HepG2 (cell line): ENCODE data around the gene LAP3. TPM values are rescaled to one million over a fixed set of nuclear protein-coding genes. Genes with fewer than 3 reads are reported as not detected.

ENCODE experiments used
- DMAP1 ChIP-seq: IDR thresholded peaks from 2 replicates; pipeline ENCODE4 v1.6.1; 2016
- ELF3 ChIP-seq: IDR thresholded peaks from 2 replicates; pipeline ENCODE4 v1.6.1; 2016; ENCODE audit warnings: missing genetic modification reagents, missing compliant biosample characterization
- EP300 ChIP-seq, 3 experiments: sonication (generic) in 1 of 3; formaldehyde crosslinking in 1 of 3; IDR thresholded peaks; 2 replicates each; pipeline versions ENCODE4 v1.5.1 to v1.6.1; 2011 to 2020; ENCODE audit warnings: low read depth in 2 of 3, low read length in 2 of 3, borderline replicate concordance in 1 of 3, improper control_type of control experiment in 1 of 3, mild to moderate bottlenecking in 1 of 3, missing genetic modification reagents in 1 of 3, moderate library complexity in 1 of 3
- FOXP1 ChIP-seq, 2 experiments: fragments of 450-650 bp in 1 of 2; IDR thresholded peaks; 2 replicates each; pipeline ENCODE4 v1.6.1; 2017 to 2018; ENCODE audit warnings: antibody characterized with exemption in 1 of 2
- LCORL ChIP-seq, 2 experiments: fragments of 450-650 bp in 1 of 2; sonication (generic) in 1 of 2; formaldehyde crosslinking in 1 of 2; IDR thresholded peaks; 2 replicates each; pipeline versions ENCODE4 v1.5.0 to v1.6.1; 2017 to 2020; ENCODE audit warnings: antibody characterized with exemption in 1 of 2, missing genetic modification reagents in 1 of 2
- MED1 ChIP-seq: sonication (generic); formaldehyde crosslinking; IDR thresholded peaks from 2 replicates; pipeline ENCODE4 v1.4.0; 2020; ENCODE audit warnings: missing genetic modification reagents
- MXI1 ChIP-seq: IDR thresholded peaks from 3 replicates; pipeline ENCODE4 v1.6.1; 2012; ENCODE audit warnings: low read depth, low read length, inconsistent platforms, borderline replicate concordance
- NFIC ChIP-seq: IDR thresholded peaks from 2 replicates; pipeline ENCODE4 v1.6.1; 2012; ENCODE audit warnings: mild to moderate bottlenecking, low read length, inconsistent platforms
- RFX3 ChIP-seq: IDR thresholded peaks from 2 replicates; pipeline ENCODE4 v1.6.1; 2016; ENCODE audit warnings: missing biosample characterization, missing genetic modification reagents
- SALL1 ChIP-seq: sonication (generic); formaldehyde crosslinking; IDR thresholded peaks from 2 replicates; pipeline ENCODE4 v1.8.0; 2022; ENCODE audit warnings: mild to moderate bottlenecking, missing genetic modification reagents
- SATB2 ChIP-seq: sonication (generic); formaldehyde crosslinking; IDR thresholded peaks from 2 replicates; pipeline ENCODE4 v1.5.0; 2020; ENCODE audit warnings: missing genetic modification reagents
- SOX5 ChIP-seq: IDR thresholded peaks from 2 replicates; pipeline ENCODE4 v1.6.1; 2016; ENCODE audit warnings: borderline replicate concordance
- TOE1 ChIP-seq: sonication (generic); formaldehyde crosslinking; IDR thresholded peaks from 2 replicates; pipeline ENCODE4 v1.4.0; 2020; ENCODE audit warnings: mild to moderate bottlenecking, missing genetic modification reagents
- ZFP90 ChIP-seq: sonication (generic); formaldehyde crosslinking; IDR thresholded peaks from 2 replicates; pipeline ENCODE4 v1.8.0; 2022; ENCODE audit warnings: missing genetic modification reagents, mild to moderate bottlenecking, inconsistent platforms, borderline replicate concordance
- ZNF101 ChIP-seq: sonication (generic); formaldehyde crosslinking; IDR thresholded peaks from 2 replicates; pipeline ENCODE4 v1.4.0; 2020; ENCODE audit warnings: mild to moderate bottlenecking, low read depth, missing genetic modification reagents, borderline replicate concordance
- ZNF331 ChIP-seq: sonication (generic); formaldehyde crosslinking; IDR thresholded peaks from 2 replicates; pipeline ENCODE4 v1.4.0; 2020; ENCODE audit warnings: missing genetic modification reagents
- polyA plus RNA-seq, 8 experiments: library from polyadenylated mRNA; depleted of rRNA in 3 of 8; stranded (reverse) in 7 of 8; unstranded in 1 of 8; fragments of >200 nt; fragmentation: Illumina TruSeq in 4 of 8; extraction: Trizol in 4 of 8; gene quantifications; 2 replicates each; pipeline versions ENCODE4 v1.2.1 to v1.2.3, GENCODE V29; 2011 to 2016; ENCODE audit warnings: low read depth in 4 of 8, missing spikeins in 1 of 8, mixed read lengths in 1 of 8; ENCODE audit not compliant: insufficient read depth in 1 of 8
- total RNA-seq, 5 experiments: library from RNA; depleted of rRNA; stranded (reverse); fragments of >200 nt; fragmentation: Illumina TruSeq; extraction: Trizol; gene quantifications; 2 replicates each; pipeline ENCODE4 v1.2.3, GENCODE V29; 2016; ENCODE audit warnings: low read depth in 1 of 5
- TF ChIP-seq, protein P1 (sequence below): IDR thresholded peaks from 2 replicates; pipeline ENCODE4 v1.4.0; 2020; ENCODE audit warnings: mild to moderate bottlenecking, missing genetic modification reagents
- TF ChIP-seq, protein P2 (sequence below): IDR thresholded peaks from 2 replicates; pipeline ENCODE4 v1.6.1; 2016; ENCODE audit warnings: missing compliant biosample characterization, missing genetic modification reagents, borderline replicate concordance
- TF ChIP-seq, protein P3 (sequence below): sonication (generic); formaldehyde crosslinking; IDR thresholded peaks from 2 replicates; pipeline ENCODE4 v1.4.0; 2020; ENCODE audit warnings: missing genetic modification reagents
- TF ChIP-seq, protein P4 (sequence below): sonication (generic); formaldehyde crosslinking; IDR thresholded peaks from 2 replicates; pipeline ENCODE4 v1.8.0; 2023; ENCODE audit warnings: mild to moderate bottlenecking, missing genetic modification reagents
- TF ChIP-seq, protein P5 (sequence below): sonication (generic); formaldehyde crosslinking; IDR thresholded peaks from 2 replicates; pipeline ENCODE4 v1.5.1; 2020; ENCODE audit warnings: mild to moderate bottlenecking, missing genetic modification reagents, borderline replicate concordance

Gene LAP3
- total and polyA plus RNA-seq, 2 of the 13 experiments (the other 11 are each of a cell fraction or from before 2014, with no cell fraction given): 106 to 125 TPM

DNA sequence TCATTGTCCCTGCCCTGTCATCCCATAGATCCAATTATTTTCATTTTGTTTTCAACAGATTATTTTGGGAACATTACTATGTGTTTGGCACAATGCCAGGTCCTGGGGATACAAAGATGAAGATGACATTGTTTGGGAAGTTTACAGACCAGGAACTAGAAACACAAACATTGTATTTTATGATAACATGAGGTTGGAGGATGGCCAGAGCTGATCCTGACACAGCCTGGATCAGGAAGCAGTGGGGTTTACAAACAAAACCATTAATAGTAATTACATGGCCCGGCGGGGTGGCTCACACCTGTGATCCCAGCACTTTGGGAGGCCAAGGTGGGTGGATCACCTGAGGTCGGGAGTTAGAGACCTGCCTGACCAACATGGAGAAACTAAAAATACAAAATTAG, 32.2 kb upstream of the LAP3 start (continued):
- TF ChIP-seq, protein P1, sequence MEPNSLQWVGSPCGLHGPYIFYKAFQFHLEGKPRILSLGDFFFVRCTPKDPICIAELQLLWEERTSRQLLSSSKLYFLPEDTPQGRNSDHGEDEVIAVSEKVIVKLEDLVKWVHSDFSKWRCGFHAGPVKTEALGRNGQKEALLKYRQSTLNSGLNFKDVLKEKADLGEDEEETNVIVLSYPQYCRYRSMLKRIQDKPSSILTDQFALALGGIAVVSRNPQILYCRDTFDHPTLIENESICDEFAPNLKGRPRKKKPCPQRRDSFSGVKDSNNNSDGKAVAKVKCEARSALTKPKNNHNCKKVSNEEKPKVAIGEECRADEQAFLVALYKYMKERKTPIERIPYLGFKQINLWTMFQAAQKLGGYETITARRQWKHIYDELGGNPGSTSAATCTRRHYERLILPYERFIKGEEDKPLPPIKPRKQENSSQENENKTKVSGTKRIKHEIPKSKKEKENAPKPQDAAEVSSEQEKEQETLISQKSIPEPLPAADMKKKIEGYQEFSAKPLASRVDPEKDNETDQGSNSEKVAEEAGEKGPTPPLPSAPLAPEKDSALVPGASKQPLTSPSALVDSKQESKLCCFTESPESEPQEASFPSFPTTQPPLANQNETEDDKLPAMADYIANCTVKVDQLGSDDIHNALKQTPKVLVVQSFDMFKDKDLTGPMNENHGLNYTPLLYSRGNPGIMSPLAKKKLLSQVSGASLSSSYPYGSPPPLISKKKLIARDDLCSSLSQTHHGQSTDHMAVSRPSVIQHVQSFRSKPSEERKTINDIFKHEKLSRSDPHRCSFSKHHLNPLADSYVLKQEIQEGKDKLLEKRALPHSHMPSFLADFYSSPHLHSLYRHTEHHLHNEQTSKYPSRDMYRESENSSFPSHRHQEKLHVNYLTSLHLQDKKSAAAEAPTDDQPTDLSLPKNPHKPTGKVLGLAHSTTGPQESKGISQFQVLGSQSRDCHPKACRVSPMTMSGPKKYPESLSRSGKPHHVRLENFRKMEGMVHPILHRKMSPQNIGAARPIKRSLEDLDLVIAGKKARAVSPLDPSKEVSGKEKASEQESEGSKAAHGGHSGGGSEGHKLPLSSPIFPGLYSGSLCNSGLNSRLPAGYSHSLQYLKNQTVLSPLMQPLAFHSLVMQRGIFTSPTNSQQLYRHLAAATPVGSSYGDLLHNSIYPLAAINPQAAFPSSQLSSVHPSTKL (CRISPR knock-in tag): peak; percentile 30; the same call in 1 of the 2 replicates
- TF ChIP-seq SOX5 (CRISPR knock-in tag) (peak; percentile 71; the same call in 1 of the 2 replicates), MXI1 (no peak; the same call in 2 of the 3 replicates), MED1 (CRISPR knock-in tag) (peak; percentile 43; the same call in 1 of the 2 replicates), EP300 (IDR thresholded peaks at IDR 0.05; ENCODE audit: low read depth in 2 of 2, low read length in 2 of 2) (peak in 1 of 2 experiments; percentile 41; a peak in 1 of 4 replicates), EP300 (CRISPR knock-in tag; IDR thresholded peaks at IDR 0.05; ENCODE audit: borderline replicate concordance) (no peak), TOE1 (CRISPR knock-in tag) (no peak), ELF3 (CRISPR knock-in tag) (peak; percentile 84), LCORL (IDR thresholded peaks at IDR 0.05) (peak; percentile 98), LCORL (CRISPR knock-in tag; IDR thresholded peaks at IDR 0.05) (no peak), RFX3 (CRISPR knock-in tag) (no peak), FOXP1 (IDR thresholded peaks at IDR 0.05) (no peak), FOXP1 (CRISPR knock-in tag; IDR thresholded peaks at IDR 0.05) (peak; percentile 80), ZNF331 (CRISPR knock-in tag) (0 out of 2 replicates have a peak, but pooled peaks have one; percentile 35), ZNF101 (CRISPR knock-in tag) (no peak), DMAP1 (CRISPR knock-in tag) (0 out of 2 replicates have a peak, but pooled peaks have one; percentile 12), SATB2 (CRISPR knock-in tag) (no peak), ZFP90 (CRISPR knock-in tag) (no peak), NFIC (peak; percentile 69; the same call in 1 of the 2 replicates), SALL1 (CRISPR knock-in tag) (peak; percentile 49)
- TF ChIP-seq, protein P2, sequence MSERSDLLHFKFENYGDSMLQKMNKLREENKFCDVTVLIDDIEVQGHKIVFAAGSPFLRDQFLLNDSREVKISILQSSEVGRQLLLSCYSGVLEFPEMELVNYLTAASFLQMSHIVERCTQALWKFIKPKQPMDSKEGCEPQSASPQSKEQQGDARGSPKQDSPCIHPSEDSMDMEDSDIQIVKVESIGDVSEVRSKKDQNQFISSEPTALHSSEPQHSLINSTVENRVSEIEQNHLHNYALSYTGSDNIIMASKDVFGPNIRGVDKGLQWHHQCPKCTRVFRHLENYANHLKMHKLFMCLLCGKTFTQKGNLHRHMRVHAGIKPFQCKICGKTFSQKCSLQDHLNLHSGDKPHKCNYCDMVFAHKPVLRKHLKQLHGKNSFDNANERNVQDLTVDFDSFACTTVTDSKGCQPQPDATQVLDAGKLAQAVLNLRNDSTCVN (CRISPR knock-in tag): 0 out of 2 replicates have a peak, but pooled peaks have one; percentile 20
- TF ChIP-seq, protein P3, sequence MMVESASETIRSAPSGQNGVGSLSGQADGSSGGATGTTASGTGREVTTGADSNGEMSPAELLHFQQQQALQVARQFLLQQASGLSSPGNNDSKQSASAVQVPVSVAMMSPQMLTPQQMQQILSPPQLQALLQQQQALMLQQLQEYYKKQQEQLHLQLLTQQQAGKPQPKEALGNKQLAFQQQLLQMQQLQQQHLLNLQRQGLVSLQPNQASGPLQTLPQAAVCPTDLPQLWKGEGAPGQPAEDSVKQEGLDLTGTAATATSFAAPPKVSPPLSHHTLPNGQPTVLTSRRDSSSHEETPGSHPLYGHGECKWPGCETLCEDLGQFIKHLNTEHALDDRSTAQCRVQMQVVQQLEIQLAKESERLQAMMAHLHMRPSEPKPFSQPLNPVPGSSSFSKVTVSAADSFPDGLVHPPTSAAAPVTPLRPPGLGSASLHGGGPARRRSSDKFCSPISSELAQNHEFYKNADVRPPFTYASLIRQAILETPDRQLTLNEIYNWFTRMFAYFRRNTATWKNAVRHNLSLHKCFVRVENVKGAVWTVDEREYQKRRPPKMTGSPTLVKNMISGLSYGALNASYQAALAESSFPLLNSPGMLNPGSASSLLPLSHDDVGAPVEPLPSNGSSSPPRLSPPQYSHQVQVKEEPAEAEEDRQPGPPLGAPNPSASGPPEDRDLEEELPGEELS (CRISPR knock-in tag): peak; percentile 74
- TF ChIP-seq, protein P4, sequence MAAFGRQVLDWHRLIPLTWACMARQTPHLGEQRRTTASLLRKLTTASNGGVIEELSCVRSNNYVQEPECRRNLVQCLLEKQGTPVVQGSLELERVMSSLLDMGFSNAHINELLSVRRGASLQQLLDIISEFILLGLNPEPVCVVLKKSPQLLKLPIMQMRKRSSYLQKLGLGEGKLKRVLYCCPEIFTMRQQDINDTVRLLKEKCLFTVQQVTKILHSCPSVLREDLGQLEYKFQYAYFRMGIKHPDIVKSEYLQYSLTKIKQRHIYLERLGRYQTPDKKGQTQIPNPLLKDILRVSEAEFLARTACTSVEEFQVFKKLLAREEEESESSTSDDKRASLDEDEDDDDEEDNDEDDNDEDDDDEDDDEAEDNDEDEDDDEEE (CRISPR knock-in tag): no peak
- TF ChIP-seq, protein P5, sequence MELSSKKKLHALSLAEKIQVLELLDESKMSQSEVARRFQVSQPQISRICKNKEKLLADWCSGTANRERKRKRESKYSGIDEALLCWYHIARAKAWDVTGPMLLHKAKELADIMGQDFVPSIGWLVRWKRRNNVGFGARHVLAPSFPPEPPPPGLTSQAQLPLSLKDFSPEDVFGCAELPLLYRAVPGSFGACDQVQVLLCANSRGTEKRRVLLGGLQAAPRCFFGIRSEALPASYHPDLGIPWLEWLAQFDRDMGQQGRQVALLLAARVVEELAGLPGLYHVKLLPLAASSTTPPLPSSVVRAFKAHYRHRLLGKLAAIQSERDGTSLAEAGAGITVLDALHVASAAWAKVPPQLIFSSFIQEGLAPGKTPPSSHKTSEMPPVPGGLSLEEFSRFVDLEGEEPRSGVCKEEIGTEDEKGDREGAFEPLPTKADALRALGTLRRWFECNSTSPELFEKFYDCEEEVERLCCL (CRISPR knock-in tag): no peak
